ENCODE measurements around the gene MANBA.

Gene MANBA

GRCh38 chr4:102585329-102585728, 175.4 kb downstream of the MANBA start:
- DNase-seq, result no peak

- DNase-seq, result no peak
Observed at GRCh38 chr4:102584091-102584490, 176.7 kb downstream of the MANBA start.

All from NCI-H2171 (cell line).